Uterus (tissue), 2 donors: ENCODE measurements around the gene MED16.

Source experiments
- POLR2A ChIP-seq, 2 donors: fragments of 450-650 bp; IDR thresholded peaks; one replicate each; pipeline ENCODE4 v1.6.1; 2016; ENCODE audit warnings: antibody characterized with exemption in 2 of 2, mild to moderate bottlenecking in 1 of 2, moderate library complexity in 1 of 2
- TF ChIP-seq, protein P1 (sequence below), 4 experiments: fragments of 200-600 bp in 2 of 4; fragments of 450-650 bp in 2 of 4; sonication (generic) in 2 of 4; IDR thresholded peaks; one replicate each; pipeline ENCODE4 v1.5.1; 2016 to 2019; ENCODE audit warnings: antibody characterized with exemption in 4 of 4, mild to moderate bottlenecking in 2 of 4, moderate library complexity in 1 of 4

DNA sequence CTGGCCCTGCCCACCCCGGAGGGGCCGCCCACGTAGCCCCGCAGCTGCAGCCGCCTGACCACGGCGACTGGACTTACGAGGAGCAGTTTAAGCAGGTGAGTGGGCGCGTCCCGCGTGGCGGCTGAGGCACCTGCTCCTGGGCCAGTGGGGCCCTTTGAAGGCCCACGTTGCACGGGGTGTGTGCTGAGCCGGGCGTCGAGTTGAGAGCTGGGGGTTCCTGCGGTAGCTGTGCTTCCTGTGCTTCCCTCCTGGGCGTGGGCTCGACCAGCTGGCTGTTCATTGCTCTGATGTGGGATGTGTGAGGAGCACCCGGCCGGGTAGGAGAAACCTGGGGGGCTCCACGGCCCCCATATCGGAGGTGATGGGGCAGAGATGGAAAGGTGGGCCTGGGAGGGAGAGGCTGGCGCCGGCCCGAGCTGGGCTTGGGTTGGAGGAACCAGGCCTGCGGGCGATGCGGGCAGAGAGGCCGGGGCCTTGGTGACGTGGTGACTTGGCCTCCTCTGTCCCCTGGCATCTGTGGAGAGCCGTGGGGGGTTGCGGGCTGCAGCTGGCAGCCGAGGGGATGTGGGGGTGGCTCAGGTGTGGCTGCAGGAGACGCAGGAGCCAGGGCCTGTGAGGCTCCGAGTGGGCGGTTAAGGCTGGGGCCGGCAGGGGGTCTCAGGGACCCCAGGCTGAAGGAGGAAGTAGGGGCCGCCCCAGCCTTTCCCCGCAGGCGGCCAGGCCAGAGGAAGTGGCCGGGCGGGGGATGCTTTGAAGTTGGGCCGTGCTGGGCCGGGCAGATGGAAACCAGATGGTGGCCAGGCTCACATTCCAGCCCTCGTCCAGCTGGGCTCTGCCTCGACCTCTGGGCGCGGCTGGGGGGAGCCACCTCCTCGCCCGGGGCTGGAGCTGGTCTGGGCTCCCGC lies 39.9 kb upstream of the MED16 start:
- TF ChIP-seq, protein P1, sequence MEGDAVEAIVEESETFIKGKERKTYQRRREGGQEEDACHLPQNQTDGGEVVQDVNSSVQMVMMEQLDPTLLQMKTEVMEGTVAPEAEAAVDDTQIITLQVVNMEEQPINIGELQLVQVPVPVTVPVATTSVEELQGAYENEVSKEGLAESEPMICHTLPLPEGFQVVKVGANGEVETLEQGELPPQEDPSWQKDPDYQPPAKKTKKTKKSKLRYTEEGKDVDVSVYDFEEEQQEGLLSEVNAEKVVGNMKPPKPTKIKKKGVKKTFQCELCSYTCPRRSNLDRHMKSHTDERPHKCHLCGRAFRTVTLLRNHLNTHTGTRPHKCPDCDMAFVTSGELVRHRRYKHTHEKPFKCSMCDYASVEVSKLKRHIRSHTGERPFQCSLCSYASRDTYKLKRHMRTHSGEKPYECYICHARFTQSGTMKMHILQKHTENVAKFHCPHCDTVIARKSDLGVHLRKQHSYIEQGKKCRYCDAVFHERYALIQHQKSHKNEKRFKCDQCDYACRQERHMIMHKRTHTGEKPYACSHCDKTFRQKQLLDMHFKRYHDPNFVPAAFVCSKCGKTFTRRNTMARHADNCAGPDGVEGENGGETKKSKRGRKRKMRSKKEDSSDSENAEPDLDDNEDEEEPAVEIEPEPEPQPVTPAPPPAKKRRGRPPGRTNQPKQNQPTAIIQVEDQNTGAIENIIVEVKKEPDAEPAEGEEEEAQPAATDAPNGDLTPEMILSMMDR (IDR thresholded peaks at IDR 0.05): no peak
- TF ChIP-seq POLR2A (IDR thresholded peaks at IDR 0.05): no peak
